IMR-90 (cell line): ENCODE data around the gene ALK. TPM values are rescaled to one million over a fixed set of nuclear protein-coding genes. Genes with fewer than 3 reads are reported as not detected.

Experiments
- ATAC-seq: fragments of 200-7000 bp; cut with Tn5 transposase; 2 replicates; pipeline ENCODE4 v1.9.1; 2020; ENCODE audit warnings: low read depth, mild to moderate bottlenecking, moderate library complexity
- BruUV-seq: library from RNA; stranded (reverse); fragments of 400-500 nt; replicated peaks from 2 replicates; lab custom pipeline; 2021; lab: Mats Ljungman, UMichigan
- CTCF ChIA-PET: fragments of 300-600 bp; formaldehyde crosslinking; extraction: SDS; loops from one replicate; lab custom pipeline; 2021; ENCODE audit warnings: antibody characterized with exemption; lab: Yijun Ruan, JAX
- POLR2A ChIA-PET: fragments of 300-600 bp; sonication (Branson Sonifier 250); formaldehyde crosslinking; loops from one replicate; lab custom pipeline; 2022; ENCODE audit warnings: antibody characterized with exemption; ENCODE audit not compliant: unreplicated experiment; lab: Charles Lee
- DNase-seq: peaks from one replicate; pipeline ENCODE4 v3.0.0; 2013
- H2AFZ ChIP-seq: replicated peaks from 2 replicates; pipeline ENCODE3; 2013; ENCODE audit warnings: low read length, mild to moderate bottlenecking; ENCODE audit not compliant: poor library complexity
- H2AK5ac ChIP-seq: 2 replicates; pipeline ENCODE4 v1.6.1; 2013; ENCODE audit warnings: low read depth, low read length, inconsistent platforms
- H2AK9ac ChIP-seq: replicated peaks from 2 replicates; pipeline ENCODE3; 2013; ENCODE audit warnings: mild to moderate bottlenecking, low read depth, low read length, moderate library complexity; ENCODE audit not compliant: poor library complexity
- H2BK120ac ChIP-seq: 2 replicates; pipeline ENCODE4 v1.6.1; 2013; ENCODE audit warnings: low read depth, low read length, inconsistent platforms
- H2BK15ac ChIP-seq: 3 replicates; pipeline ENCODE4 v1.6.1; 2013; ENCODE audit warnings: low read depth, low read length, inconsistent platforms
- H2BK20ac ChIP-seq: 2 replicates; pipeline ENCODE4 v1.6.1; 2013; ENCODE audit warnings: low read depth, mild to moderate bottlenecking, inconsistent platforms, low read length, moderate library complexity
- H2BK5ac ChIP-seq: 2 replicates; pipeline ENCODE4 v1.6.1; 2013; ENCODE audit warnings: mild to moderate bottlenecking, low read depth, low read length, inconsistent platforms; ENCODE audit not compliant: poor library complexity, severe bottlenecking
- H3K14ac ChIP-seq: replicated peaks from 2 replicates; pipeline ENCODE4 v1.6.1; 2013; ENCODE audit warnings: low read depth, low read length, inconsistent platforms
- H3K18ac ChIP-seq: 2 replicates; pipeline ENCODE4 v1.6.1; 2013; ENCODE audit warnings: low read depth, low read length, control low read depth
- H3K23ac ChIP-seq: 2 replicates; pipeline ENCODE4 v1.6.1; 2013; ENCODE audit warnings: low read depth, low read length, inconsistent platforms
- H3K27ac ChIP-seq: 2 replicates; pipeline ENCODE4 v1.5.1; 2013; ENCODE audit warnings: mild to moderate bottlenecking, control low read depth, low read length; ENCODE audit not compliant: insufficient read depth
- H3K27me3 ChIP-seq: 2 replicates; pipeline ENCODE4 v1.6.1; 2013; ENCODE audit warnings: low read length; ENCODE audit not compliant: control insufficient read depth, insufficient read depth
- H3K36me3 ChIP-seq: 2 replicates; pipeline ENCODE4 v1.6.1; 2013; ENCODE audit warnings: low read length, mixed read lengths; ENCODE audit not compliant: control insufficient read depth, insufficient read depth
- H3K4ac ChIP-seq: 2 replicates; pipeline ENCODE4 v1.6.1; 2013; ENCODE audit warnings: low read depth, low read length, inconsistent platforms
- H3K4me1 ChIP-seq: 2 replicates; pipeline ENCODE4 v1.6.1; 2013; ENCODE audit warnings: low read length, mixed read lengths; ENCODE audit not compliant: control insufficient read depth, insufficient read depth
- H3K4me2 ChIP-seq: 2 replicates; pipeline ENCODE4 v1.6.1; 2013; ENCODE audit warnings: low read depth, mild to moderate bottlenecking, control low read depth, low read length, moderate library complexity
- H3K4me3 ChIP-seq: 2 replicates; pipeline ENCODE4 v1.5.1; 2013; ENCODE audit warnings: low read depth, mild to moderate bottlenecking, control low read depth, low read length, moderate library complexity; ENCODE audit not compliant: insufficient read depth
- H3K56ac ChIP-seq: 2 replicates; pipeline ENCODE4 v1.6.1; 2013; ENCODE audit warnings: low read length, inconsistent platforms; ENCODE audit not compliant: insufficient read depth; ENCODE audit errors: extremely low read depth
- H3K79me1 ChIP-seq, 2 experiments: 2 replicates each; pipeline ENCODE4 v1.6.1; 2013; ENCODE audit warnings: low read length in 2 of 2, inconsistent platforms in 1 of 2, low read depth in 1 of 2
- H3K9ac ChIP-seq: 2 replicates; pipeline ENCODE4 v1.6.1; 2013; ENCODE audit warnings: low read depth, low read length, control low read depth
- H3K9me1 ChIP-seq: 2 replicates; pipeline ENCODE4 v1.6.1; 2013; ENCODE audit warnings: low read length, inconsistent platforms; ENCODE audit not compliant: insufficient read depth
- H3K9me3 ChIP-seq: 2 replicates; pipeline ENCODE4 v1.6.1; 2013; ENCODE audit warnings: low read length; ENCODE audit not compliant: control insufficient read depth, insufficient read depth
- H4K20me1 ChIP-seq: 2 replicates; pipeline ENCODE4 v1.6.1; 2013; ENCODE audit warnings: low read length, inconsistent platforms; ENCODE audit not compliant: insufficient read depth
- H4K5ac ChIP-seq: 2 replicates; pipeline ENCODE4 v1.6.1; 2013; ENCODE audit warnings: mild to moderate bottlenecking, low read depth, low read length, control low read depth
- H4K8ac ChIP-seq, 2 experiments: 2 replicates each; pipeline ENCODE4 v1.6.1; 2013; ENCODE audit warnings: low read depth in 2 of 2, low read length in 2 of 2, control low read depth in 1 of 2, inconsistent platforms in 1 of 2
- H4K91ac ChIP-seq: 2 replicates; pipeline ENCODE4 v1.6.1; 2013; ENCODE audit warnings: low read depth, low read length, inconsistent platforms; ENCODE audit not compliant: insufficient read depth
- BHLHE40 ChIP-seq: fragments of 150-350 bp; IDR thresholded peaks from 2 replicates; pipeline ENCODE4 v1.6.1; 2016; ENCODE audit warnings: mild to moderate bottlenecking, low read depth, low read length
- CEBPB ChIP-seq: IDR thresholded peaks from 2 replicates; pipeline ENCODE4 v1.6.1; 2012; ENCODE audit warnings: low read depth, low read length, improper control_type of control experiment
- CHD1 ChIP-seq: IDR thresholded peaks from 2 replicates; pipeline ENCODE4 v1.6.1; 2012; ENCODE audit warnings: low read depth, low read length, improper control_type of control experiment
- FOS ChIP-seq: fragments of 150-350 bp; IDR thresholded peaks from 2 replicates; pipeline ENCODE4 v1.6.1; 2016; ENCODE audit warnings: low read depth, low read length
- MAFK ChIP-seq: IDR thresholded peaks from 2 replicates; pipeline ENCODE4 v1.6.1; 2012; ENCODE audit warnings: low read depth, low read length, improper control_type of control experiment
- MAZ ChIP-seq: IDR thresholded peaks from 2 replicates; pipeline ENCODE4 v1.6.1; 2012; ENCODE audit warnings: low read depth, mild to moderate bottlenecking, low read length, improper control_type of control experiment, moderate library complexity, borderline replicate concordance
- MXI1 ChIP-seq: IDR thresholded peaks from 2 replicates; pipeline ENCODE4 v1.6.1; 2012; ENCODE audit warnings: low read depth, mild to moderate bottlenecking, low read length, moderate library complexity, borderline replicate concordance
- NFE2L2 ChIP-seq: fragments of 150-350 bp; IDR thresholded peaks from 2 replicates; pipeline ENCODE4 v1.6.1; 2016; ENCODE audit warnings: low read depth, mild to moderate bottlenecking, low read length
- POLR2A ChIP-seq: IDR thresholded peaks from 2 replicates; pipeline ENCODE4 v1.6.1; 2012; ENCODE audit warnings: mild to moderate bottlenecking, low read depth, low read length
- RAD21 ChIP-seq: IDR thresholded peaks from 2 replicates; pipeline ENCODE4 v1.6.1; 2012; ENCODE audit warnings: low read length, improper control_type of control experiment
- RCOR1 ChIP-seq: IDR thresholded peaks from 2 replicates; pipeline ENCODE4 v1.6.1; 2012; ENCODE audit warnings: mild to moderate bottlenecking, low read length, improper control_type of control experiment; ENCODE audit not compliant: insufficient replicate concordance
- RFX5 ChIP-seq: IDR thresholded peaks from 2 replicates; pipeline ENCODE4 v1.8.0; 2012; ENCODE audit warnings: low read depth, mild to moderate bottlenecking, low read length, moderate library complexity
- SMC3 ChIP-seq: fragments of 150-350 bp; IDR thresholded peaks from 2 replicates; pipeline ENCODE4 v1.6.1; 2016; ENCODE audit warnings: low read depth, mild to moderate bottlenecking, antibody characterized with exemption, low read length, moderate library complexity
- dilution Hi-C: fragments of 300-500 bp; cut with HindIII; formaldehyde crosslinking; loops from one replicate; pipeline ENCODE4 v1.14.3; 2018; ENCODE audit warnings: low sequenced_read_pairs; ENCODE audit not compliant: unreplicated experiment
- in situ Hi-C: fragments of 300-500 bp; cut with MboI; formaldehyde crosslinking; loops from 3 replicates; pipeline ENCODE4 v1.14.3; 2019; ENCODE audit warnings: low sequenced_read_pairs, inconsistent platforms, mixed read lengths
- intact Hi-C: fragments of 100-400 bp; cut with micrococcal nuclease; formaldehyde crosslinking; loops from 2 replicates; pipeline ENCODE4 v1.10.0; 2022
- polyA plus RNA-seq, 3 experiments: library from polyadenylated mRNA; depleted of rRNA; stranded (reverse); fragments of >200 nt; gene quantifications; 2 replicates each; pipeline ENCODE4 v1.2.3, GENCODE V29; 2012; ENCODE audit warnings: low replicate concordance in 1 of 3
- total RNA-seq: library from RNA; depleted of rRNA; stranded (reverse); fragments of >200 nt; gene quantifications from 2 replicates; pipeline ENCODE4 v1.2.3, GENCODE V29; 2012
- TF ChIP-seq, protein P1 (sequence below): conservative IDR thresholded peaks from 2 replicates; pipeline ENCODE4 v1.5.1; 2012; ENCODE audit warnings: mild to moderate bottlenecking, low read depth, low read length, improper control_type of control experiment
- TF ChIP-seq, protein P2 (sequence below): fragments of 150-350 bp; IDR thresholded peaks from 2 replicates; pipeline ENCODE4 v1.6.1; 2016; ENCODE audit warnings: low read depth, mild to moderate bottlenecking, low read length, moderate library complexity, borderline replicate concordance
- TF ChIP-seq, protein P3 (sequence below): fragments of 150-350 bp; IDR thresholded peaks from 2 replicates; pipeline ENCODE4 v1.6.1; 2017; ENCODE audit warnings: mild to moderate bottlenecking, antibody characterized with exemption, low read length, low read depth

ALK gene
- total and polyA plus RNA-seq, 2 of the 4 experiments (the other 2 are of a cell fraction) = not detected

DNA sequence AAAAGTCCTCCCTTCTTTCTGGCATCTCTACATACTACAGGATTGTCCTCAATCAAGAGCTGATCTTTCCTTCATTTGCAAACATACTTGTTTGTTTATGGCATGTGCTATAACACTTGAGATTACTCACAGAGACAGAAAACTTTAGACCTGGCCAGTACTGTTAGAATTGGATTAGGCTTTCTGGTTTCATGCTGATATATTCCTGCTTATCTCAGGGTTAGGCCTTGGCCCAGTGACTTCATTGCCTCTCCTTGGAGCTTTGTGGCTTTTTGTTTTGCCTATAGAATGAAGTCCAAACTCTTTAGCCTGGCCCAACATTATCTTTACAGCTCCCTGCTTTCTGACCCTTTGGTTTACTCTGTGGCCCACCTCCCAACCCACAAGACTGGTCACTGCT lies 363.3 kb downstream of the ALK start:
- intact Hi-C loops (no loop called here), dilution Hi-C loops (no loop called here), in situ Hi-C loops (no loop called here)
- Histone ChIP-seq H4K20me1 (no peaks in the 10 kb centered on the region), H2AK9ac (no peak overlapping the region), H4K91ac (no peak overlapping the region), H3K18ac (no peak overlapping the region), H3K56ac (no peak overlapping the region), H3K4me2 (no peak overlapping the region), H2AK5ac (no peak overlapping the region), H2BK120ac (no peak overlapping the region), H3K9me3 (no peaks in the 10 kb centered on the region), H4K5ac (no peak overlapping the region), H2AFZ (no peak overlapping the region), H2BK5ac (no peak overlapping the region), H4K8ac (no peak overlapping the region), H3K79me1 (no peaks in the 10 kb centered on the region), H3K27me3 (peaks cover 2% of the 10 kb centered on the region; the same call in 1 of the 2 replicates), H3K4me3 (no peak overlapping the region), H2BK20ac (no peak overlapping the region), H3K9me1 (no peaks in the 10 kb centered on the region), H3K4ac (no peak overlapping the region), H3K36me3 (no peaks in the 10 kb centered on the region), H2BK15ac (no peak overlapping the region), H3K27ac (no peak overlapping the region), H3K9ac (no peak overlapping the region), H3K4me1 (no peaks in the 10 kb centered on the region), H3K14ac (no peak overlapping the region), H3K23ac (no peak overlapping the region)
- POLR2A ChIA-PET = no interaction called here
- CTCF ChIA-PET = no interaction called here
- ATAC-seq (no peak), DNase-seq (no peak)
- TF ChIP-seq FOS (no peak), CHD1 (no peak), MXI1 (no peak), NFE2L2 (no peak), SMC3 (no peak), BHLHE40 (no peak), MAFK (no peak), MAZ (no peak), RCOR1 (no peak), RFX5 (no peak), CEBPB (no peak), POLR2A (no peak), RAD21 (no peak)
- TF ChIP-seq, protein P1, sequence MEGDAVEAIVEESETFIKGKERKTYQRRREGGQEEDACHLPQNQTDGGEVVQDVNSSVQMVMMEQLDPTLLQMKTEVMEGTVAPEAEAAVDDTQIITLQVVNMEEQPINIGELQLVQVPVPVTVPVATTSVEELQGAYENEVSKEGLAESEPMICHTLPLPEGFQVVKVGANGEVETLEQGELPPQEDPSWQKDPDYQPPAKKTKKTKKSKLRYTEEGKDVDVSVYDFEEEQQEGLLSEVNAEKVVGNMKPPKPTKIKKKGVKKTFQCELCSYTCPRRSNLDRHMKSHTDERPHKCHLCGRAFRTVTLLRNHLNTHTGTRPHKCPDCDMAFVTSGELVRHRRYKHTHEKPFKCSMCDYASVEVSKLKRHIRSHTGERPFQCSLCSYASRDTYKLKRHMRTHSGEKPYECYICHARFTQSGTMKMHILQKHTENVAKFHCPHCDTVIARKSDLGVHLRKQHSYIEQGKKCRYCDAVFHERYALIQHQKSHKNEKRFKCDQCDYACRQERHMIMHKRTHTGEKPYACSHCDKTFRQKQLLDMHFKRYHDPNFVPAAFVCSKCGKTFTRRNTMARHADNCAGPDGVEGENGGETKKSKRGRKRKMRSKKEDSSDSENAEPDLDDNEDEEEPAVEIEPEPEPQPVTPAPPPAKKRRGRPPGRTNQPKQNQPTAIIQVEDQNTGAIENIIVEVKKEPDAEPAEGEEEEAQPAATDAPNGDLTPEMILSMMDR = no peak
- TF ChIP-seq, protein P2, sequence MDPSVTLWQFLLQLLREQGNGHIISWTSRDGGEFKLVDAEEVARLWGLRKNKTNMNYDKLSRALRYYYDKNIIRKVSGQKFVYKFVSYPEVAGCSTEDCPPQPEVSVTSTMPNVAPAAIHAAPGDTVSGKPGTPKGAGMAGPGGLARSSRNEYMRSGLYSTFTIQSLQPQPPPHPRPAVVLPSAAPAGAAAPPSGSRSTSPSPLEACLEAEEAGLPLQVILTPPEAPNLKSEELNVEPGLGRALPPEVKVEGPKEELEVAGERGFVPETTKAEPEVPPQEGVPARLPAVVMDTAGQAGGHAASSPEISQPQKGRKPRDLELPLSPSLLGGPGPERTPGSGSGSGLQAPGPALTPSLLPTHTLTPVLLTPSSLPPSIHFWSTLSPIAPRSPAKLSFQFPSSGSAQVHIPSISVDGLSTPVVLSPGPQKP = no peak
- TF ChIP-seq, protein P3, sequence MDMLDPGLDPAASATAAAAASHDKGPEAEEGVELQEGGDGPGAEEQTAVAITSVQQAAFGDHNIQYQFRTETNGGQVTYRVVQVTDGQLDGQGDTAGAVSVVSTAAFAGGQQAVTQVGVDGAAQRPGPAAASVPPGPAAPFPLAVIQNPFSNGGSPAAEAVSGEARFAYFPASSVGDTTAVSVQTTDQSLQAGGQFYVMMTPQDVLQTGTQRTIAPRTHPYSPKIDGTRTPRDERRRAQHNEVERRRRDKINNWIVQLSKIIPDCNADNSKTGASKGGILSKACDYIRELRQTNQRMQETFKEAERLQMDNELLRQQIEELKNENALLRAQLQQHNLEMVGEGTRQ = no peak
- BruUV-seq = no TSS peak
